Tibial artery (tissue), 4 donors: ENCODE data around the gene SGIP1.

ENCODE experiments used
- DNase-seq, 2 donors: peaks; one replicate each; pipeline ENCODE4 v3.0.0-alpha.2; 2019
- H3K27ac ChIP-seq, 2 donors: fragments of 200-600 bp; sonication (generic) in 1 of 2; 1 replicate in 1 of 2; 2 replicates in 1 of 2; pipeline ENCODE4 v1.5.1; 2018 to 2019; ENCODE audit warnings: mild to moderate bottlenecking in 1 of 2
- H3K27me3 ChIP-seq, 2 donors: fragments of 200-600 bp; sonication (generic) in 1 of 2; one replicate each; pipeline versions ENCODE4 v1.5.1 to v1.6.0; 2016 to 2019
- H3K36me3 ChIP-seq, 3 donors: fragments of 200-600 bp; sonication (generic) in 2 of 3; one replicate each; pipeline ENCODE4 v1.5.1; 2016 to 2019; ENCODE audit warnings: mild to moderate bottlenecking in 2 of 3
- H3K4me1 ChIP-seq, 4 donors: fragments of 200-600 bp; sonication (generic) in 2 of 4; 1 replicate in 3 of 4; 2 replicates in 1 of 4; pipeline ENCODE4 v1.5.1; 2016 to 2019
- H3K4me3 ChIP-seq, 2 donors: fragments of 200-600 bp; sonication (generic) in 1 of 2; 1 replicate in 1 of 2; 2 replicates in 1 of 2; pipeline ENCODE4 v1.5.1; 2018 to 2019; ENCODE audit warnings: mild to moderate bottlenecking in 2 of 2
- H3K9me3 ChIP-seq, 3 donors: fragments of 200-600 bp; sonication (generic) in 1 of 3; one replicate each; pipeline ENCODE4 v1.5.1; 2016 to 2019
- CTCF ChIP-seq, 2 experiments: fragments of 200-600 bp in 1 of 2; fragments of 450-650 bp in 1 of 2; IDR thresholded peaks; one replicate each; pipeline ENCODE4 v1.5.1; 2017 to 2019; ENCODE audit warnings: antibody characterized with exemption in 2 of 2, mild to moderate bottlenecking in 1 of 2, moderate library complexity in 1 of 2
- intact Hi-C: fragments of 100-400 bp; cut with DNase I; formaldehyde crosslinking; loops from one replicate; pipeline ENCODE4 v1.15.0; 2023; ENCODE audit warnings: low total_unique reads

The SGIP1 gene

GRCh38 chr1:66751160-66751559 is 217.2 kb downstream of the SGIP1 start:
- intact Hi-C loops: no loop called here
- DNase-seq: no peak
- H3K36me3 ChIP-seq: no peaks in the 10 kb centered on the region
- TF ChIP-seq CTCF (IDR thresholded peaks at IDR 0.05): no peak
- H3K4me3 ChIP-seq: no peak overlapping the region
- no peaks in the 10 kb centered on the region for H3K9me3 ChIP-seq
- no peaks in the 10 kb centered on the region for H3K27me3 ChIP-seq
- peaks cover 0 to 13% (median 9%) of the 10 kb centered on the region in 4 donors for H3K4me1 ChIP-seq
- no peak overlapping the region for H3K27ac ChIP-seq

GRCh38 chr1:66752000-66752592 is 218.1 kb downstream of the SGIP1 start, which contains the start of gene DYNLT5:
Gene DYNLT5, plus strand, starts transcription at chr1:66752459. Its CDS starts 2,200 bp downstream, at chr1:66754659.
- DNase-seq: peak; percentile 44 to 72

GRCh38 chr1:66752671-66753371 is 218.9 kb downstream of the SGIP1 start:
- TF ChIP-seq CTCF (IDR thresholded peaks at IDR 0.05): no peak

More at GRCh38 chr1:66752000-66752592, 218.1 kb downstream of the SGIP1 start, which contains the start of gene DYNLT5:
- intact Hi-C loops: no loop called here
- no peaks in the 10 kb centered on the region for H3K9me3 ChIP-seq
- no peaks in the 10 kb centered on the region for H3K27me3 ChIP-seq
- no peak for TF ChIP-seq CTCF (IDR thresholded peaks at IDR 0.05)
- no peaks in the 10 kb centered on the region for H3K36me3 ChIP-seq
- peaks cover 0 to 13% (median 9%) of the 10 kb centered on the region in 4 donors for H3K4me1 ChIP-seq
- peak within 1 kb of the TSS; percentile 43 to 49 for H3K4me3 ChIP-seq
- H3K27ac ChIP-seq: no peak within 1 kb of the TSS

GRCh38 chr1:66757722-66758240 is 223.8 kb downstream of the SGIP1 start:
- TF ChIP-seq CTCF (IDR thresholded peaks at IDR 0.05): no peak
- no peak for DNase-seq
- no peaks in the 10 kb centered on the region for H3K27me3 ChIP-seq
- H3K9me3 ChIP-seq: no peaks in the 10 kb centered on the region
- H3K4me1 ChIP-seq: peaks cover 0 to 3% (median 3%) of the 10 kb centered on the region in 4 donors
- no peak overlapping the region for H3K27ac ChIP-seq
- H3K36me3 ChIP-seq: no peaks in the 10 kb centered on the region
- intact Hi-C loops: no loop called here
- no peak overlapping the region for H3K4me3 ChIP-seq

More at GRCh38 chr1:66752671-66753371, 218.9 kb downstream of the SGIP1 start:
- peak in 1 of 2 donors; percentile 53 for DNase-seq
- Histone ChIP-seq H3K9me3 (no peaks in the 10 kb centered on the region), H3K27ac (no peak overlapping the region), H3K4me3 (peak overlapping the region; percentile 43 to 49), H3K4me1 (peaks cover 0 to 13% (median 9%) of the 10 kb centered on the region in 4 donors), H3K27me3 (no peaks in the 10 kb centered on the region), H3K36me3 (no peaks in the 10 kb centered on the region)
- intact Hi-C loops: no loop called here

- H3K27ac ChIP-seq: no peak overlapping the region
- intact Hi-C loops: no loop called here
- no peaks in the 10 kb centered on the region for H3K36me3 ChIP-seq
- H3K9me3 ChIP-seq: no peaks in the 10 kb centered on the region
- no peaks in the 10 kb centered on the region for H3K27me3 ChIP-seq
- DNase-seq: no peak
- no peak overlapping the region for H3K4me3 ChIP-seq
- no peaks in the 10 kb centered on the region for H3K4me1 ChIP-seq
- no peak for TF ChIP-seq CTCF (IDR thresholded peaks at IDR 0.05)
Observed at GRCh38 chr1:66758241-66758755, 224.3 kb downstream of the SGIP1 start.
